K562 (cell line): ENCODE data around the gene CXCL14. TPM values are rescaled to one million over a fixed set of nuclear protein-coding genes. Genes with fewer than 3 reads are reported as not detected.

ENCODE experiments used
- CBFA2T2 ChIP-seq: fragments of 450-650 bp; conservative IDR thresholded peaks from 2 replicates; pipeline ENCODE4 v1.6.1; 2017; ENCODE audit warnings: mild to moderate bottlenecking
- HNRNPUL1 ChIP-seq: fragments of 200-400 bp; formaldehyde crosslinking; IDR thresholded peaks from 2 replicates; pipeline ENCODE4 v1.6.1; 2017; ENCODE audit warnings: low read length
- KAT8 ChIP-seq: fragments of 450-650 bp; IDR thresholded peaks from 2 replicates; pipeline ENCODE4 v1.6.1; 2016; ENCODE audit warnings: low read depth, mild to moderate bottlenecking
- L3MBTL2 ChIP-seq: fragments of 450-650 bp; IDR thresholded peaks from 2 replicates; pipeline ENCODE4 v1.6.1; 2016; ENCODE audit warnings: mild to moderate bottlenecking, moderate library complexity
- PTBP1 ChIP-seq: fragments of 200-400 bp; formaldehyde crosslinking; IDR thresholded peaks from 2 replicates; pipeline ENCODE4 v1.6.1; 2017; ENCODE audit warnings: low read depth, low read length
- SPI1 ChIP-seq: IDR thresholded peaks from 2 replicates; pipeline ENCODE4 v1.6.1; 2011; ENCODE audit warnings: low read depth, low read length, control low read depth, borderline replicate concordance
- ZNF175 ChIP-seq: fragments of 200-800 bp; sonication (Bioruptor generic); IDR thresholded peaks from 2 replicates; pipeline ENCODE4 v1.6.1; 2016; ENCODE audit warnings: low read depth, mild to moderate bottlenecking, missing genetic modification characterization, missing compliant biosample characterization
- polyA plus RNA-seq, 8 experiments: library from polyadenylated mRNA; depleted of rRNA in 4 of 8; stranded (reverse) in 5 of 8; unstranded in 3 of 8; fragments of >200 nt; fragmentation: Nextera tagmentation in 2 of 8; fragmentation: Illumina TruSeq in 1 of 8; extraction: Ambion mirVana in 2 of 8; extraction: Trizol in 1 of 8; gene quantifications; 2 replicates each; pipeline versions ENCODE4 v1.2.1 to v1.2.3, GENCODE V29; 2011 to 2014; ENCODE audit warnings: inconsistent platforms in 1 of 8, missing spikeins in 1 of 8
- total RNA-seq, 7 experiments: library from RNA; depleted of rRNA in 6 of 7; stranded (reverse); fragments of >200 nt in 6 of 7; fragmentation: Illumina TruSeq in 2 of 7; extraction: Trizol in 2 of 7; gene quantifications; 2 replicates each; pipeline versions ENCODE4 v1.2.1 to v1.2.3, GENCODE V29; 2011 to 2021; ENCODE audit warnings: low replicate concordance in 1 of 7
- TF ChIP-seq, protein P1 (sequence below): fragments of 450-650 bp; IDR thresholded peaks from 2 replicates; pipeline ENCODE4 v1.6.1; 2016; ENCODE audit warnings: mild to moderate bottlenecking, moderate library complexity

CXCL14 gene
- total and polyA plus RNA-seq, 9 of the 15 experiments (the other 6 are each of a cell fraction or from before 2014, with no cell fraction given), result not detected

DNA sequence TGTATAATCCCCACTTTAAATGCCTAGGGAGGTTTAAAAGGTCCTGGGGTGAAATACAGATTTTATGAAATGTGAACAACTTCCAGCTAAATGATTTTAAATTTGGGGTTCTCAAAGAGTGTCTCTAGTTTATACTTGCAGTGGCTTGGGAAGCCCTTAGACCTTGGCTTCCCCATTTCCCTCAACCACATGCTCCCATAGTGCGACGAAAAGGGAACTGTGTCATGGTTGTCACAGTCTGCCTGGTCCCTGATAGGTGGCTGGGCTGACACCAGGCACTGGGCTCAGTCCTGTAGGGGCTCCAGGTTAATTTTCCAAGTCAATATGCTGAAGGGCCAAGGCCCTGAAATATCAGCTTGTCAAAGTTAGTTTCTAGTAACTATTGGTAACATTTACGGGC, 10.4 kb upstream of the CXCL14 start (continued):
- TF ChIP-seq, protein P1, sequence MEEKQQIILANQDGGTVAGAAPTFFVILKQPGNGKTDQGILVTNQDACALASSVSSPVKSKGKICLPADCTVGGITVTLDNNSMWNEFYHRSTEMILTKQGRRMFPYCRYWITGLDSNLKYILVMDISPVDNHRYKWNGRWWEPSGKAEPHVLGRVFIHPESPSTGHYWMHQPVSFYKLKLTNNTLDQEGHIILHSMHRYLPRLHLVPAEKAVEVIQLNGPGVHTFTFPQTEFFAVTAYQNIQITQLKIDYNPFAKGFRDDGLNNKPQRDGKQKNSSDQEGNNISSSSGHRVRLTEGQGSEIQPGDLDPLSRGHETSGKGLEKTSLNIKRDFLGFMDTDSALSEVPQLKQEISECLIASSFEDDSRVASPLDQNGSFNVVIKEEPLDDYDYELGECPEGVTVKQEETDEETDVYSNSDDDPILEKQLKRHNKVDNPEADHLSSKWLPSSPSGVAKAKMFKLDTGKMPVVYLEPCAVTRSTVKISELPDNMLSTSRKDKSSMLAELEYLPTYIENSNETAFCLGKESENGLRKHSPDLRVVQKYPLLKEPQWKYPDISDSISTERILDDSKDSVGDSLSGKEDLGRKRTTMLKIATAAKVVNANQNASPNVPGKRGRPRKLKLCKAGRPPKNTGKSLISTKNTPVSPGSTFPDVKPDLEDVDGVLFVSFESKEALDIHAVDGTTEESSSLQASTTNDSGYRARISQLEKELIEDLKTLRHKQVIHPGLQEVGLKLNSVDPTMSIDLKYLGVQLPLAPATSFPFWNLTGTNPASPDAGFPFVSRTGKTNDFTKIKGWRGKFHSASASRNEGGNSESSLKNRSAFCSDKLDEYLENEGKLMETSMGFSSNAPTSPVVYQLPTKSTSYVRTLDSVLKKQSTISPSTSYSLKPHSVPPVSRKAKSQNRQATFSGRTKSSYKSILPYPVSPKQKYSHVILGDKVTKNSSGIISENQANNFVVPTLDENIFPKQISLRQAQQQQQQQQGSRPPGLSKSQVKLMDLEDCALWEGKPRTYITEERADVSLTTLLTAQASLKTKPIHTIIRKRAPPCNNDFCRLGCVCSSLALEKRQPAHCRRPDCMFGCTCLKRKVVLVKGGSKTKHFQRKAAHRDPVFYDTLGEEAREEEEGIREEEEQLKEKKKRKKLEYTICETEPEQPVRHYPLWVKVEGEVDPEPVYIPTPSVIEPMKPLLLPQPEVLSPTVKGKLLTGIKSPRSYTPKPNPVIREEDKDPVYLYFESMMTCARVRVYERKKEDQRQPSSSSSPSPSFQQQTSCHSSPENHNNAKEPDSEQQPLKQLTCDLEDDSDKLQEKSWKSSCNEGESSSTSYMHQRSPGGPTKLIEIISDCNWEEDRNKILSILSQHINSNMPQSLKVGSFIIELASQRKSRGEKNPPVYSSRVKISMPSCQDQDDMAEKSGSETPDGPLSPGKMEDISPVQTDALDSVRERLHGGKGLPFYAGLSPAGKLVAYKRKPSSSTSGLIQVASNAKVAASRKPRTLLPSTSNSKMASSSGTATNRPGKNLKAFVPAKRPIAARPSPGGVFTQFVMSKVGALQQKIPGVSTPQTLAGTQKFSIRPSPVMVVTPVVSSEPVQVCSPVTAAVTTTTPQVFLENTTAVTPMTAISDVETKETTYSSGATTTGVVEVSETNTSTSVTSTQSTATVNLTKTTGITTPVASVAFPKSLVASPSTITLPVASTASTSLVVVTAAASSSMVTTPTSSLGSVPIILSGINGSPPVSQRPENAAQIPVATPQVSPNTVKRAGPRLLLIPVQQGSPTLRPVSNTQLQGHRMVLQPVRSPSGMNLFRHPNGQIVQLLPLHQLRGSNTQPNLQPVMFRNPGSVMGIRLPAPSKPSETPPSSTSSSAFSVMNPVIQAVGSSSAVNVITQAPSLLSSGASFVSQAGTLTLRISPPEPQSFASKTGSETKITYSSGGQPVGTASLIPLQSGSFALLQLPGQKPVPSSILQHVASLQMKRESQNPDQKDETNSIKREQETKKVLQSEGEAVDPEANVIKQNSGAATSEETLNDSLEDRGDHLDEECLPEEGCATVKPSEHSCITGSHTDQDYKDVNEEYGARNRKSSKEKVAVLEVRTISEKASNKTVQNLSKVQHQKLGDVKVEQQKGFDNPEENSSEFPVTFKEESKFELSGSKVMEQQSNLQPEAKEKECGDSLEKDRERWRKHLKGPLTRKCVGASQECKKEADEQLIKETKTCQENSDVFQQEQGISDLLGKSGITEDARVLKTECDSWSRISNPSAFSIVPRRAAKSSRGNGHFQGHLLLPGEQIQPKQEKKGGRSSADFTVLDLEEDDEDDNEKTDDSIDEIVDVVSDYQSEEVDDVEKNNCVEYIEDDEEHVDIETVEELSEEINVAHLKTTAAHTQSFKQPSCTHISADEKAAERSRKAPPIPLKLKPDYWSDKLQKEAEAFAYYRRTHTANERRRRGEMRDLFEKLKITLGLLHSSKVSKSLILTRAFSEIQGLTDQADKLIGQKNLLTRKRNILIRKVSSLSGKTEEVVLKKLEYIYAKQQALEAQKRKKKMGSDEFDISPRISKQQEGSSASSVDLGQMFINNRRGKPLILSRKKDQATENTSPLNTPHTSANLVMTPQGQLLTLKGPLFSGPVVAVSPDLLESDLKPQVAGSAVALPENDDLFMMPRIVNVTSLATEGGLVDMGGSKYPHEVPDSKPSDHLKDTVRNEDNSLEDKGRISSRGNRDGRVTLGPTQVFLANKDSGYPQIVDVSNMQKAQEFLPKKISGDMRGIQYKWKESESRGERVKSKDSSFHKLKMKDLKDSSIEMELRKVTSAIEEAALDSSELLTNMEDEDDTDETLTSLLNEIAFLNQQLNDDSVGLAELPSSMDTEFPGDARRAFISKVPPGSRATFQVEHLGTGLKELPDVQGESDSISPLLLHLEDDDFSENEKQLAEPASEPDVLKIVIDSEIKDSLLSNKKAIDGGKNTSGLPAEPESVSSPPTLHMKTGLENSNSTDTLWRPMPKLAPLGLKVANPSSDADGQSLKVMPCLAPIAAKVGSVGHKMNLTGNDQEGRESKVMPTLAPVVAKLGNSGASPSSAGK, result peak; percentile 25; the same call in 1 of the 2 replicates
- TF ChIP-seq SPI1 (peak; percentile 64; the same call in 1 of the 2 replicates), ZNF175 (CRISPR knock-in tag) (no peak), KAT8 (no peak), L3MBTL2 (peak; percentile 83), HNRNPUL1 (no peak), CBFA2T2 (no peak), PTBP1 (no peak)
